Measurements from ENCODE around the gene KRTAP10-3.

GRCh38 chr21:44571296-44571695 lies 12.7 kb upstream of the KRTAP10-3 start:
- TF ChIP-seq POLR2A (IDR thresholded peaks at IDR 0.05) (no peak), CTCF (IDR thresholded peaks at IDR 0.05) (no peak)
